NCI-H345 treated with DMSO at 0.1 percent for 48 hours (cell line): ENCODE measurements around the gene VAV3.

Source experiments
- DNase-seq: peaks from one replicate; lab custom pipeline; 2025; ENCODE audit not compliant: unreplicated experiment; lab: John Stamatoyannopoulos, UW

The VAV3 gene

GRCh38 chr1:107975851-107976250, 10.9 kb upstream of the VAV3 start:
- DNase-seq, result no peak

- DNase-seq, result no peak
Measured at GRCh38 chr1:107974090-107974489, 9.1 kb upstream of the VAV3 start.

- DNase-seq, result no peak
Measured at GRCh38 chr1:107972391-107973180, 7.6 kb upstream of the VAV3 start.

- no peak for DNase-seq
Measured at GRCh38 chr1:107966550-107966949, 1.6 kb upstream of the VAV3 start.

- DNase-seq, result peak; percentile 30
Measured at GRCh38 chr1:107964336-107965109, 457 bp downstream of the VAV3 start.

- no peak for DNase-seq
Measured at GRCh38 chr1:107963601-107964335, 1.2 kb downstream of the VAV3 start.

GRCh38 chr1:107963008-107963407, 2.0 kb downstream of the VAV3 start:
- no peak for DNase-seq

- no peak for DNase-seq
Measured at GRCh38 chr1:107954719-107955415, 10.1 kb downstream of the VAV3 start.

GRCh38 chr1:107954126-107954525, 10.9 kb downstream of the VAV3 start:
- DNase-seq, result no peak

- no peak for DNase-seq
Measured at GRCh38 chr1:107953556-107953955, 11.4 kb downstream of the VAV3 start.

GRCh38 chr1:107952989-107953388, 12.0 kb downstream of the VAV3 start:
- no peak for DNase-seq

GRCh38 chr1:107950464-107950863, 14.5 kb downstream of the VAV3 start:
- DNase-seq, result no peak

- DNase-seq, result no peak
Measured at GRCh38 chr1:107949467-107950253, 15.3 kb downstream of the VAV3 start.

GRCh38 chr1:107946794-107947193, 18.2 kb downstream of the VAV3 start:
- no peak for DNase-seq

GRCh38 chr1:107943694-107944093, 21.3 kb downstream of the VAV3 start:
- no peak for DNase-seq

- DNase-seq, result no peak
Measured at GRCh38 chr1:107942814-107943213, 22.2 kb downstream of the VAV3 start.

- DNase-seq, result no peak
Measured at GRCh38 chr1:107941531-107941930, 23.4 kb downstream of the VAV3 start.

GRCh38 chr1:107941123-107941522, 23.9 kb downstream of the VAV3 start:
- DNase-seq, result no peak

GRCh38 chr1:107940701-107941100, 24.3 kb downstream of the VAV3 start:
- DNase-seq, result no peak

- DNase-seq, result no peak
Measured at GRCh38 chr1:107940017-107940577, 24.9 kb downstream of the VAV3 start.
